CD4-positive, CD25-positive, alpha-beta regulatory T cell (primary cell): ENCODE data around the gene KRT16. TPM values are rescaled to one million over a fixed set of nuclear protein-coding genes. Genes with fewer than 3 reads are reported as not detected.

Experiments
- ATAC-seq, 2 donors: fragments of 150-1000 bp; cut with Tn5 transposase; one replicate each; pipeline ENCODE4 v1.10.0; 2021; ENCODE audit warnings: low read depth in 2 of 2, moderate number of reproducible peaks in 2 of 2, moderate library complexity in 1 of 2
- DNase-seq, 3 donors: peaks; one replicate each; pipeline versions ENCODE4 v3.0.0 to v3.0.0-alpha.2; 2012 to 2022; ENCODE audit warnings: mixed read lengths in 1 of 3
- H3K27ac ChIP-seq: one replicate; pipeline ENCODE4 v1.7.0; 2013; ENCODE audit warnings: mild to moderate bottlenecking, low read length; ENCODE audit not compliant: insufficient read depth, poor library complexity, severe bottlenecking
- H3K27me3 ChIP-seq: one replicate; pipeline ENCODE4 v1.7.0; 2013; ENCODE audit warnings: low read length; ENCODE audit not compliant: control insufficient read depth, insufficient read depth
- H3K36me3 ChIP-seq: one replicate; pipeline ENCODE4 v1.7.0; 2013; ENCODE audit warnings: mild to moderate bottlenecking, low read length, moderate library complexity; ENCODE audit not compliant: control insufficient read depth, insufficient read depth
- H3K4me1 ChIP-seq: 2 replicates; pipeline ENCODE4 v1.7.0; 2013; ENCODE audit warnings: mild to moderate bottlenecking, low read length; ENCODE audit not compliant: insufficient read depth, control insufficient read depth, poor library complexity, severe bottlenecking
- H3K4me3 ChIP-seq: one replicate; pipeline ENCODE4 v1.7.0; 2013; ENCODE audit warnings: low read depth, mild to moderate bottlenecking, low read length, moderate library complexity
- H3K9me3 ChIP-seq, 2 experiments: 1 replicate in 1 of 2; 2 replicates in 1 of 2; pipeline ENCODE4 v1.7.0; 2013; ENCODE audit warnings: low read length in 2 of 2, mild to moderate bottlenecking in 1 of 2, moderate library complexity in 1 of 2; ENCODE audit not compliant: control insufficient read depth in 2 of 2
- H3K27ac Mint-ChIP-seq, 3 donors: one replicate each; pipeline ENCODE4 v1.8.0; 2020 to 2022; ENCODE audit warnings: mild to moderate bottlenecking in 3 of 3, mixed read lengths in 3 of 3, moderate library complexity in 2 of 3
- H3K27me3 Mint-ChIP-seq: one replicate; pipeline ENCODE4 v1.8.0; 2022; ENCODE audit warnings: mild to moderate bottlenecking, mixed read lengths
- H3K36me3 Mint-ChIP-seq: one replicate; pipeline ENCODE4 v1.8.0; 2020; ENCODE audit warnings: mixed read lengths
- H3K4me1 Mint-ChIP-seq, 4 donors: one replicate each; pipeline ENCODE4 v1.8.0; 2020 to 2022; ENCODE audit warnings: mixed read lengths in 4 of 4, mild to moderate bottlenecking in 1 of 4
- H3K4me3 Mint-ChIP-seq, 4 donors: one replicate each; pipeline ENCODE4 v1.8.0; 2020 to 2022; ENCODE audit warnings: mild to moderate bottlenecking in 4 of 4, mixed read lengths in 4 of 4, moderate library complexity in 3 of 4
- H3K9me3 Mint-ChIP-seq, 7 donors: one replicate each; pipeline ENCODE4 v1.8.0; 2020 to 2022; ENCODE audit warnings: mixed read lengths in 7 of 7, mild to moderate bottlenecking in 3 of 7, moderate library complexity in 2 of 7
- polyA plus RNA-seq, 4 donors: library from polyadenylated mRNA; unstranded; fragments of 300-500 nt; fragmentation: Illumina TruSeq; gene quantifications; one replicate each; pipeline ENCODE4 v1.2.3, GENCODE V29; 2021
- total RNA-seq: library from RNA; stranded (reverse); gene quantifications from one replicate; pipeline ENCODE4 v1.2.3, GENCODE V29; 2022

KRT16 gene
- total and polyA plus RNA-seq, 5 donors from 2014 or later, result not detected

- no peak overlapping the region for H3K4me3 ChIP-seq
- DNase-seq (no peak), ATAC-seq (no peak)
- H3K4me1 ChIP-seq, result no peaks in the 10 kb centered on the region
- no peak overlapping the region for H3K4me3 Mint-ChIP-seq
- H3K27ac ChIP-seq, result no peak overlapping the region
- H3K9me3 Mint-ChIP-seq, result peaks cover 0 to 2% (median 0%) of the 10 kb centered on the region in 7 donors
- H3K4me1 Mint-ChIP-seq, result no peaks in the 10 kb centered on the region
- no peak overlapping the region for H3K27ac Mint-ChIP-seq
- no peaks in the 10 kb centered on the region for H3K27me3 ChIP-seq
- H3K36me3 Mint-ChIP-seq, result no peaks in the 10 kb centered on the region
- H3K36me3 ChIP-seq, result no peaks in the 10 kb centered on the region
- H3K9me3 ChIP-seq, result no peaks in the 10 kb centered on the region
- no peaks in the 10 kb centered on the region for H3K27me3 Mint-ChIP-seq
These were observed 43.1 kb upstream of the KRT16 start for GRCh38 chr17:41655611-41656111.

- no peaks in the 10 kb centered on the region for H3K4me1 ChIP-seq
- H3K27me3 ChIP-seq, result no peaks in the 10 kb centered on the region
- no peaks in the 10 kb centered on the region for H3K9me3 ChIP-seq
- H3K27ac ChIP-seq, result no peak overlapping the region
- Mint-ChIP-seq H3K9me3 (peaks cover 0 to 2% (median 0%) of the 10 kb centered on the region in 7 donors), H3K4me1 (no peaks in the 10 kb centered on the region), H3K27ac (no peak overlapping the region), H3K4me3 (no peak overlapping the region), H3K36me3 (no peaks in the 10 kb centered on the region), H3K27me3 (no peaks in the 10 kb centered on the region)
- ATAC-seq (no peak), DNase-seq (no peak)
- H3K4me3 ChIP-seq, result no peak overlapping the region
- no peaks in the 10 kb centered on the region for H3K36me3 ChIP-seq
These were observed 42.4 kb upstream of the KRT16 start for GRCh38 chr17:41654678-41655607.

- Mint-ChIP-seq H3K27me3 (no peaks in the 10 kb centered on the region), H3K4me1 (no peaks in the 10 kb centered on the region), H3K9me3 (peaks cover 0 to 2% (median 0%) of the 10 kb centered on the region in 7 donors), H3K27ac (no peak overlapping the region), H3K4me3 (no peak overlapping the region), H3K36me3 (no peaks in the 10 kb centered on the region)
- no peaks in the 10 kb centered on the region for H3K4me1 ChIP-seq
- no peaks in the 10 kb centered on the region for H3K9me3 ChIP-seq
- no peak for ATAC-seq
- H3K27ac ChIP-seq, result no peak overlapping the region
- H3K36me3 ChIP-seq, result no peaks in the 10 kb centered on the region
- H3K4me3 ChIP-seq, result no peak overlapping the region
- no peaks in the 10 kb centered on the region for H3K27me3 ChIP-seq
- no peak for DNase-seq
These were observed 41.5 kb upstream of the KRT16 start for GRCh38 chr17:41653892-41654677.

GRCh38 chr17:41653421-41653820, 40.9 kb upstream of the KRT16 start:
- no peaks in the 10 kb centered on the region for H3K27me3 ChIP-seq
- no peak for ATAC-seq

GRCh38 chr17:41652461-41652970, 39.9 kb upstream of the KRT16 start:
- no peaks in the 10 kb centered on the region for H3K27me3 ChIP-seq
- Mint-ChIP-seq H3K27me3 (peaks cover 4% of the 10 kb centered on the region), H3K9me3 (no peaks in the 10 kb centered on the region), H3K27ac (no peak overlapping the region), H3K4me1 (peaks cover 0 to 12% (median 7%) of the 10 kb centered on the region in 4 donors), H3K36me3 (no peaks in the 10 kb centered on the region), H3K4me3 (no peak overlapping the region)
- H3K9me3 ChIP-seq, result no peaks in the 10 kb centered on the region
- DNase-seq, result no peak
- ATAC-seq, result no peak
- H3K27ac ChIP-seq, result no peak overlapping the region
- peaks cover 14% of the 10 kb centered on the region for H3K4me1 ChIP-seq
- H3K36me3 ChIP-seq, result no peaks in the 10 kb centered on the region
- no peak overlapping the region for H3K4me3 ChIP-seq

More at GRCh38 chr17:41653421-41653820, 40.9 kb upstream of the KRT16 start:
- no peaks in the 10 kb centered on the region for H3K9me3 Mint-ChIP-seq
- H3K4me3 ChIP-seq, result no peak overlapping the region
- no peak overlapping the region for H3K27ac ChIP-seq
- no peaks in the 10 kb centered on the region for H3K9me3 ChIP-seq
- no peaks in the 10 kb centered on the region for H3K36me3 Mint-ChIP-seq
- peaks cover 0 to 6% (median 3%) of the 10 kb centered on the region in 4 donors for H3K4me1 Mint-ChIP-seq
- no peaks in the 10 kb centered on the region for H3K36me3 ChIP-seq
- no peak overlapping the region for H3K4me3 Mint-ChIP-seq
- no peak for DNase-seq
- H3K4me1 ChIP-seq, result peaks cover 5% of the 10 kb centered on the region
- H3K27me3 Mint-ChIP-seq, result peaks cover 3% of the 10 kb centered on the region
- H3K27ac Mint-ChIP-seq, result no peak overlapping the region

- Mint-ChIP-seq H3K27me3 (peaks cover 4% of the 10 kb centered on the region), H3K36me3 (no peaks in the 10 kb centered on the region), H3K27ac (peak overlapping the region in 1 of 3 donors; percentile 33), H3K4me3 (peak overlapping the region in 1 of 4 donors; percentile 5), H3K9me3 (no peaks in the 10 kb centered on the region), H3K4me1 (peaks cover 0 to 12% (median 7%) of the 10 kb centered on the region in 4 donors)
- Histone ChIP-seq H3K27ac (no peak overlapping the region), H3K27me3 (no peaks in the 10 kb centered on the region), H3K36me3 (no peaks in the 10 kb centered on the region), H3K9me3 (no peaks in the 10 kb centered on the region), H3K4me3 (no peak overlapping the region), H3K4me1 (peaks cover 14% of the 10 kb centered on the region)
- no peak for ATAC-seq
- no peak for DNase-seq
These were observed 39.3 kb upstream of the KRT16 start for GRCh38 chr17:41651625-41652460.
